NCI-H146 treated with DMSO at 0.1 percent for 48 hours (cell line): ENCODE measurements around the gene CALM3.

ENCODE experiments used
- DNase-seq: peaks from one replicate; lab custom pipeline; 2025; ENCODE audit not compliant: unreplicated experiment; lab: John Stamatoyannopoulos, UW

CALM3 gene

DNA sequence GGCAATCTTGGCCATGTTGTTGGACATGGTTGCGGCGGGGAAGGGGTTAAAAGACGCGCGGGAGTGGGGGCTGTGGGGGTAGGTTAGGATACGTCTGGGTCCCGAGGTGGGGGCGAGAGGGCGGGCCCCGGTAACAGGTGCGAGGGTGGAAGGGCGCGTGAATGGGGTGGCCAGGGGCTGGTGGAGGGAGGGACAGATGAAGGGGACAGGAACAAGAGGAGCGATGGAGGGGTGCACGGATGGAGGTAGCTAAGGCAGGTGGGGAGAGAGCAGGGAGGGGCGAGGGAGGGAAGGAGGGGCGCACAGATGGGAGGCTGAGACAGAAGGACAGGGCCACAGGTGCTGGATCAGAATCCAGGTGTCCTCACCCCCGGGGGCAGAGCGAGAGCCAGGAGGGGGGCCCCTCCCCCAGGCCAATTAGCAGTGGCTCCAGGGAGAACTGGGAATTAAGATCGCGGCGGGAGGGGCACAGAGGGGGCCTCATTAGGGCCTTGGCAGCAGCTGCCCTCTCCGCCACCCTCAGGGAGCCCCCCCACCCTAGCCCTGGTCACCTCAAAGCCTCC is 33.6 kb downstream of the CALM3 start:
- peak; percentile 78 for DNase-seq

DNA sequence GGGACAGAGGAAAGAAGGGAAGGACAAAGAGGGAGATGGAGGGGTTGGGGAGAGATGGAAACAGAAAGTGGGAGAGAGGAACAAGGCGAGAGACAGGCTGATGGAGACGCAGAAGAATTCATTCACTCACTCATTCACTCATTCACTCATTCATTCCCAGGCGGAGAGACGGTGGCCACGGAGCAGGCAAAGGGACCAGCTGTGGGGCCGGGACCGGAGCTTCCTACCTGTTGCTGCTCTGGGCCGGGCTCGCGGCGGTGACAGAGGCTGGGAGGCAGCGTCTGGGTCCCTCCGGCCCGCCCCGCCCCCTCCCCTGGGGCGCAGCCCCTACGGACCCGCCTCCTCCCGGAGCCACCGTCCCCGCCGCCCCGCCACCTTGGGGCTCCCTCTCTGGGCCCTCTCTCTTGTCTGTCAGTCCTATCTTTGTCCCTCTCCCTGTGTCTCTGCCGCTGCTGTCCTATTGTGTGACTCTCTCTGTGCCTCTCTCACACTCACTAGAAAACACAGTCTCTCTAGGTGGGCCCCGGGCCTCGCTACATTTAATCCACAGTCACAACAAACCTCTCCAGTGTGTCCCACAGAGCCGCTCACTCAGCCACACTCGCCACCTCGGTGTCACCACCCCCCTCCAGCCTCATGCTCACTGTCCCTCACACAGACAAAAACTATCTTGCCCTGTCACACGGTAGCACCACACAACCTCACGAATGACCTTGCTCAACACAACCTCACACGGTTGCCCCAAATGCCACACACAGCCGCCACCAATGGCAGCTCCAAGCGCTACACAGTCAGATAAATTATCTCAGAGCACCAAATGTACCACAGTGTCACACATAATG is 35.0 kb downstream of the CALM3 start, which contains the start of gene GNG8:
Gene GNG8 (minus strand): TSS at position 283 of the 842 bp plus-strand sequence. CDS start 1,520 bp downstream, outside the sequence.
- no peak for DNase-seq

DNA sequence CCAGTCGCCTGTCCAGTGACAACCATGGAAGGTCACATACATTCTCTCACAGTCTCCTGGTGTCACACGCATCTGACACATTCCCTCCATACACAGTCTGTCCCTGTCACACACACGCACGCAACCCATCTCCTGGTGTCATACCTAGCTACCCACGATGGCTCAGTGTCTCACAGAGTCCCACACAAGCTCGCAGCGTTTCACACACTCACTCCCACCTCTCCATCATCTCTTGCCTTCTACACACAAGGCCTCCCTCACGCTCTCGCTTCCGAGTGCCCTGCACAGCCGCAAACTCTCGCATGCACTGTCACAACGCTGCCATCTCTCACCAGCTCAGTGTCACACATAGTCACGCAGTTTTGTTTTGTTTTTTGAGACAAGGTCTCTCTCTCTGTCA is 36.1 kb downstream of the CALM3 start:
- DNase-seq, result no peak

DNA sequence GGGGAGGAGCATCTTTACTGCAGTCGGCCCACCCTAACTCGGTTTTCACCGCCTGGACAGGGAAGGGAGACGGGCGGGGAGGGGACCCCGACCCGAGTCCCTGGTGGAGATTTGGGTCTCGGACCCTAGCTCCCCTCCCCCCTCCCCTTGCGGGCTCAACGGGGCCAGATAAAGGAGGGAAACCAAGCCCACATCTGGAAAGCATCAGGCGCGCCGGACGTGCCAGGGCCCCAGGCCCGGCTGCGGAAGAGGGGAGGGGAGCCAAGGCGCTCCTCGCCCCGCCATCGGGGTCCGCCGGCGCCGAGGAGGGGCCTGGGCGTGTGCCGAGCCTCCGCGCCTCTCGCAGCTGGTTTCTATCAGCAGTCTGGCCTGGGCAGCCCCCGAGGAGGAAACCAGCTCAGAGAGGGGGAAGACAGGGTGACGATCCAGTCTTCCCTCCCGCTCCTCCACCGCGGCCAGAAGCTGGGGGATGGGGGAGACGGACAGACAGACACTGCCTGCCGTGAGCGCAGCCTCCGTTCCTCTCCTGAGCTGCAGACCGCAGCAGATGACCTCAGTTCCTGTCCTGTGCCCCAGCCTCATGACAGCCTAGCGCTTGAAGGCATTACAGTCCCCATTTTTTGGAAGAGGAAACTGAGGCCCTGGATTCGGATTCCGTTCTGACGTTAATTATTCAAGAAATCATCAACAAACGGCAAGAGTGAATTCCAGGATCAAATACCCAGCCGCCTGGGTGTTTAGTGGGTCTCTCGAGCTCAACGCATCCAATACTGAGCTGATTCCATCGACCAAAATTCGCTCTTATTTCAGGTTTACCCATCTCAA is 38.4 kb downstream of the CALM3 start:
- DNase-seq, result no peak

DNA sequence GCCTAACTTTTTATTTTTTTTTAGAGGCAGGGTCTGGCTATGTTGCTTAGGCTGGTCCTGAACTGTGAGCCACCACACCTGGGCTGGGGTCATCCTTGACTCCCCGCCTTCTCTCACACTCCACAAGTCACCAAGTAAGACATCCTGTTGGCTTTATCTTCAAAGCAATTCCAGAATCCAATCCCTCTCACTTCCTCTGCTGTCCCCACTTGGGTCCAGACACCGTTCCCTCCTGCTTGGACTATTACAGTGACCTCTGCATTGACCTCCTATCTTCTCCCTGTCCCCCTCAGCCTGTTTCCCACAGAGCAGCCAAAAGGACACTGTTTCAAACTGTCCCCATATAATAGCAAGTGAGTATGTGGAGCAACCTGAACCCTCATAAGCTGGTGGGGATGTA is 39.5 kb downstream of the CALM3 start:
- DNase-seq, result no peak

DNA sequence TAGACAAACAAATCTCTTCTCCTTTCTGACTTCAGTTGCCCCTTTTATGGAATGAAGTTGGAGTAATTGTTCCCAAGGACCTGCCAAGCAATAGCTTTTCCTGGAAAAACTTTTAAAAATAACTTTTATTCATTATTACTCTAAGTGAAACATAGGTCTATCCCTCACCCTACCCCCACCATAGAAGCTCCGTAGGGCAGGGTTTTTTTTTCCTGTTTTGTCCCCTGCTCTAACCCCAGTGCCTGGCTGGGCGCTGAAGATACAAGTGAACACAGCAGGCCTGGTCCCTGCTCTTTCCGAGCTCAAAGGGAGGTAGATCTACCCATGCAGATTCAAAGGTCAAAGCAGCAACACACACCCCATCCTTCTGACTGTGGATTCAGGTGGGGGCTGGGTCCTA is 43.6 kb downstream of the CALM3 start:
- DNase-seq, result no peak

DNA sequence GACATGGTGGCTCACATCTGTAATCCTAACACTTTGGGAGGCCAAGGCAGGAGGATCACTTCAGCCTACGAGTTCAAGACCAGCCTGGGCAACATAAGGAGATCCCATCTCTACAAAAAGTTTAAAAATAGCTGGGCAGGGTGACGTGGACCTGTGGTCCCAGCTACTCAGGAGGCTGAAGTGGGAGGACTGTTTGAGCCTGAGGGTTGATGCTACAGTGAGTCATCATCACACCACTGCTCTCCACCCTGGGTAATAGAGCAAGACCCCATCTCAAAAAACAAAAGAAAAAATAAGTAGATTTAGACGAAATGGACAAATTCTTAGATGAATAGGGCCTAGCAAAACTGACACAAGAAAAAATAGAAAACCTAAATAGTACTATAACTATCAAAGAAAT is 45.3 kb downstream of the CALM3 start:
- DNase-seq, result no peak

DNA sequence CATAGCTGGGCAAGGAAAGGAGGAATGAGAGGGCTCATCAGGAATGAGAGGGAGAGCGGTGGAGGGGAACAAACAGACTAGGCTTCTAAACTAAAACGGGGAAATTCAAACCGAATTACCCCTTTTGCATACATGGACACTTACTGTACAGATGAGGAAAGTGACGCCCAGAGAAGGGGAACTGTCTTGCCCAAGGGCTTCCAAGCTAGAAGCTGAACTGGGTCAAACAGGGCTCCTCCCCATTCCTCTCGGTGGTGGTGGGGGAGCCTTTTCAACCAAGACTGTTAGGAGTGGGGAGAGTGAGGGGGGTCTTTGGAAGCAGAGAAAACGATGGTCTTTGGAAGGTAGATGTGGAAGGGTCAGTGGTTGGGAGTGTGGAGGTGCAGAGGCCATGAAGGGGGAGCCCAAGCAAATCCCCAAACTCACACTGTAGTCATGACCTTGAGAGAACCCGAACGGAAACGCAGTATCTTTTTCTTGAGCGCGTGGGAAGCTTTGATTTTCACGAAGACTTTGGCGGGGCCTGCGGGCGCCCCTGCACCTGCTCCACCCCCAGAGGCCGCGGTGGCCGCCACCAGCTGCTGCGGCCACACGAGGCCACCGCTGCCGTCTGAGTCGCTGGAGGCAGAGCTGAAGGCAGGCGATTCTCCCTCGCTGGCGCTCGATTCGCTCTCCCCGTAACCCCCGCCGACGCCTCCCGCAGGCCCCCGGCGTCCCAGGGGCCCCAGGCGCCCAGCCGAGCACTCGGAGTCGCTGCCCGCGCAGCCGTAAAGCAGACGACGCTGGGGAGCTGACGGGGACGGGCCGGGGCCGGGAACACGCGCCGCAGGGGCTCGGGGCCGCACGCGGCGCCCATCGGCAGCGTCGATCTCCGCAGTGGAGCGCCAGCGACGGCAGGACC is 47.2 kb downstream of the CALM3 start:
- DNase-seq, result no peak

DNA sequence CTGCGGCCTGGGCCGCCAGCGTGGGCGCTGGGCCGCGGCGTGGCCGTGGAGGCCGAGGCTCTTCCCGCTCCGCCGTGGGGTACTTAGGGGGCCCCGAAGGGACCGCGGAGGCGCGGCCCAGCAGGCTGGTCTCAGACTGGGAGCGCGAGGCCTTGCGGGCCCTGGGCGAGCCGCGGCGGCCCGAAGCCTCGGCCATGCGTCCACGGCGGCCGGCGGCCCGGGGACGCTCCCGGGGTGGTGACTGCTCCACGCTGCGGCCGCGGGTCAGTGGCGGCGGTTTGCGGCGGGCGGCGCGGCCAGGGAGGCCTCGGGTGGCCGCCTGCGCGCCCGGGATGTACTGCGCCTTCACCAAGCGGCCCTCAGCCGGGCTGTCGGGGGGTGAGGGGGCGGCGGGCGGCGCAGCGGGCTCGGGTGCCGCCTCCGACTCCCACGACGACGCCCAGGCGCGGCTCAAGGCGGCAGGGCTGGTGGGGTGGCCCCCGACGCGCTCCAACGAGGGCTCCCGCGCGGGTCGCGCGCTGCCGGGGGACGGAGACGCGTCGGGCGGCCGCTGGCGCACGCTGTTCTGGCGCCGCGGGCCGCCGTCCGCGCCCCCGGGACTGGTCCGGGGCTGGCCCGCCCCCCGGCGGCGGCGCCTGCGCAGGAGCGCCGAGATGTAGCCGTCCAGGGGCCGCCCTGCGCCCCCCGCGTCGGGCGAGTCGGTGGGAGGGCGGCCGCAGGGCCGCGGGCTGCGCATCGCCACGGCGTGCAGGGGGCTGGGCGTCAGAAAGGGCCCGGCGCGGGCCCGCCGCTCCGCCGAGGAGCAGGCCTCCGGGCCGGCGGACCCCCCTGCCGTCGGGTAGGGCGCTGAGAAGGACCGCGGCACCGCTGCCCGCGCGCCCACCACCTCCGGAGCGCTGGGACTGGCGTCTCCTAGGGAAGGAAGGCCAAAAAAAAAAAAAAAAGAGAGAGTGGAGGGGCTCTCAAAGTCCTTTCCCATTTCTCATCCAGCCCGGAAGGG is 48.1 kb downstream of the CALM3 start:
- no peak for DNase-seq

DNA sequence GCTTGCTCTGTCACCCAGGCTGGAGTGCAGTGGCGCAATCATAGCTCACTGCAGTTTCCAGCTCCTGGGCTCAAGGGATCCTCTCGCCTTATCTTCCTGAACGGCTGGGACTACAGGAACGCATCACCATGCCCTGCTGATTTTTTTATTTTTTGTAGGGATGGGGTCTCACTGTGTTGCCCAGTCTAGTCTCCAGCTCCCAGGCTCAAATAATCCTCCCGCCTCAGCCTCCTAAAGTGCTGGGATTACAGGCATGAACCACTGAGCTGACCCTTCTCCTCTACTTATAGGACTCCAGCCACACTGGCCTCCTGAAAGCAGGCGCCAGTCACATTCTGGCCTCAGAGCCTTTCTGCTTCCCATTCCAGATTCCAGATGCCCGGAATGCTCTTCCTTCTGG is 49.3 kb downstream of the CALM3 start:
- no peak for DNase-seq

DNA sequence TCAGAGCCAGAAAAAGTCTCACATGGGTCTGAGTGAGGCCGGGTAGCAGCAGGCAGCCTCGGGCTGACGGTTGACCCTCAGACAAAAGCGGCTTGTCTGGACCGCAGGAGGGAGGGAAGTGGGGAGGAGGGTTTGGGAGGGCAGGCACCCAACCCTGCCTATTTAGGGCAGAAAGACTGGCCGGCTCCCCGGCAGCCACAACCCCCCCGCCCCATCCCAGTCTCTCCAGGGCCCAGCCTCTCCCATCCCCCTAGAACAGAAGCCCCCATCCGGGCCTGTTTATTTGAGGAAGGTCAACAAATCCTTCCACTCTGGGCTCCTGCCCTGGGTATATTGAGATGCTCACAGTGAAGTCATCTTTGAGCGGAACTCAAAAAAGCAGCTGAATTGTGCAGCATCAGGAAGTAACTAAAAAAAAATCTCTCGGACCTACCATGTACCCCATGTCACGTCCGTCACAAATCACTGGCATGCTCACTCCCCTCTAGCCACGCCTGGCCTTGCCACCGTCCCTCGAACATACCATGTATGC is 53.6 kb downstream of the CALM3 start:
- no peak for DNase-seq

DNA sequence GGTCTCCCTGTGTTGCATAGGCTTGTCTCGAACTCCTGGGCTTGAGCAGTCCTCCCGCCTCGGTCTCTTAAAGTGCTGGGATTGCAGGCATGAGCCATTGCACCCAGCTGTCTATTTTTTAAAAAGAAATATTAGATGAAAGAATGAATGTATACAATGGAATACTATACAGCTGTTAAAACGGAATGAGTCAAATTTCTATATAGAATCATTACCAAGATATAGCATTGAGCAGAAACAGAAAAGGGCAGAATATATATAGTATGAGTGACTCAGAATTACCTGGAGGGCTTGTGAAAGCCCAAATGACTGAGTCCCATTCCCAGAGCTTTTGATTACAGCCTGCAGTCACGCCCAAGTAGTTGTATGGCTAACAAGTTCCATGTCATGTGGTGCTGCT is 55.4 kb downstream of the CALM3 start:
- DNase-seq, result no peak

DNA sequence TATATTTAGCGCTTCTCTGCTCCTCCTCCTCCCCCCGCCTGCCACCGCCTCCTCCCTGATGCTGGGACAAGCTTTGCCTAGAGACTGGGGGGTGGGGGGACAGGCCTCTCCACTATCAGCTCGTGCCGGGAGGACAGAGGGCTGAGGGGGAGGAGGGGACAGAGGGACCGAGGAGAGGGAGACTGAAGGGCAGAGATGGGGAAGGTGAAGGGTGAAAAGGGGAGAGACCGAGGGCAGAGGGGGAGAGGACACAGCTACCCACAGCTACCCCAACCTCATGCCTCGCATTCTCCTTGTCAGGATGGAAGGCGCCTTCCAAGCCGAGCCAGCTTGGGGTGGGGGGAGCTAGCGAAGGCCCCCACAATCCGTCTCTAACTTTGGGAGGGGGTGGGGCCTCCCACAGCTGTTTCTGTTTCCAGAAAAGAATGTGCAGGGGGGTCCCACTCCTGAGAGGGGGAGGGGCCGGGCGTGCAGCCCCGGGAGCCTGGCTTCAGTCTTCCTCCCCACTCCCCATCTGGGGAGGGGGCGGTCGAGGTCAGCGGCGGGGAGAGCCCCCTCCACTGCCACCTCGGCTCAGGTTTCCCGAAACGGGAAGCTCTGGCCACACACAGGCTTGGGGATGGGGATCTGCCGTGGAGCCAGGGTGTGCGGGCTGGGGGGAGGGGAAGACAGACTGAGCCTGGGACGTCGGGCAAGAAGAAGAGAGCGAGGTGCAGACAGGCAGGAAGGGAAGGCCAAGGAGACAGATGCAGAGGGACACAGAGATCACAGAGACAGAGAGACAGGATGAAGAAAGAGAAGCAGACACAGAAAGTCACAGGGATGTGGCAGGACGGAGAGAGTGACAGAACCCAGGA is 58.2 kb downstream of the CALM3 start:
- DNase-seq, result no peak

DNA sequence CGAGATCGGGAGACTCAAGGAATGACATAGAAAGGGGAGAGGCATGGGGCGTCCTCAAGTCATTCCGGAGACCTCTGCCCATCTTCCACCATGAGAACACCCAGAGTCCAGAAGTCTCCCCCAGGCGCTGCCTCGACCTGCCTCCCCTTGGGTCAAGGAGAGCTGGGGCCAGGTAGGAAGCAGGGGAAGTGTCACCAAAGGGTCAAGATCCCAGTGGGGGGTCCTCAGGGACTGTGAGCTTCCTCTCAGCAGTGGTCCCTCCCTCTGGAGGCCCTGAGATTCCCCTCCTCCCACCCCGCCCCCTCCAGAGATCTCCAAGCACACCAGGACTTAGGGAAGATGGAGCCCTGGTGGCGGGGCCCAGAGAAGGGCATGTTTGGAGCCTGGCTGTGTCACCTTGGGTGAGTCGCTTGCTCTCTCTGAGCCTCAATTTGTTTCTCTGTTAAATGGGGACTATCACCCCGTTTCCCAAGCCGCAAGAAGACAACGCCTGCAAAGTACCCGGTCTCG is 58.9 kb downstream of the CALM3 start:
- no peak for DNase-seq
